Erythroblast (primary cell): Measurements from ENCODE around the gene HAUS6.
"Not testable (repeated sequence)": the region's sequence is repeated elsewhere in the genome, so short reads cannot be mapped to it uniquely, and the experiment has no call there.

Source experiments
- DNase-seq, 2 experiments: peaks; one replicate each; lab custom pipeline; 2025; lab: John Stamatoyannopoulos, UW
- GATA1 ChIP-seq: IDR thresholded peaks from 2 replicates; pipeline ENCODE4 v1.6.1; 2011; ENCODE audit warnings: low read depth, mild to moderate bottlenecking, control low read depth, low read length, moderate library complexity
- POLR2A ChIP-seq: IDR thresholded peaks from 2 replicates; pipeline ENCODE4 v1.6.1; 2011; ENCODE audit warnings: mild to moderate bottlenecking, low read length

HAUS6 gene

DNA sequence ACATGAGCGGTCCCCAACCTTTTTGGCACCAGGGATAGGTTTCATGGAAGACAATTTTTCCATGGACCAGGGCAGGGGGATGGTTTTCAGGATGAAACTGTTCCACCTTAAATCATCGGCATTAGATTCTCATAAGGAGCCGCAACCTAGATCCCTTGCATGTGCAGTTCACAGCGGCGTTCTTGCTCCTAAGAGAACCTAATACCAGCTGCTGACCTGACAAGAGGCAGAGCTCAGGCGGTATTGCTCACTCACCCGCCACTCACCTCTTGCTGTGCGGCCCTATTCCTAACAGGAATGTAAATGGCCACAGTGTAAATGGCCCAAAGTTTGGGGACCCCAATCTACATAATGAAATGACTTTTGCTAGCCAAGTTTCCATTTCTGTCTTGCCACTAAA lies 27.7 kb upstream of the HAUS6 start:
- no peak for DNase-seq
- TF ChIP-seq POLR2A (no peak), GATA1 (no peak)

- DNase-seq: peak; percentile 75 to 86
- TF ChIP-seq POLR2A (no peak), GATA1 (no peak)
Measured at GRCh38 chr9:19127871-19128500, 25.3 kb upstream of the HAUS6 start.

- TF ChIP-seq GATA1 (no peak), POLR2A (no peak)
Measured at GRCh38 chr9:19124430-19124793, 21.7 kb upstream of the HAUS6 start.

GRCh38 chr9:19122490-19123042 lies 19.9 kb upstream of the HAUS6 start:
- DNase-seq: peak; percentile 28 to 41

More at GRCh38 chr9:19124430-19124793, 21.7 kb upstream of the HAUS6 start:
- DNase-seq: no peak

DNA sequence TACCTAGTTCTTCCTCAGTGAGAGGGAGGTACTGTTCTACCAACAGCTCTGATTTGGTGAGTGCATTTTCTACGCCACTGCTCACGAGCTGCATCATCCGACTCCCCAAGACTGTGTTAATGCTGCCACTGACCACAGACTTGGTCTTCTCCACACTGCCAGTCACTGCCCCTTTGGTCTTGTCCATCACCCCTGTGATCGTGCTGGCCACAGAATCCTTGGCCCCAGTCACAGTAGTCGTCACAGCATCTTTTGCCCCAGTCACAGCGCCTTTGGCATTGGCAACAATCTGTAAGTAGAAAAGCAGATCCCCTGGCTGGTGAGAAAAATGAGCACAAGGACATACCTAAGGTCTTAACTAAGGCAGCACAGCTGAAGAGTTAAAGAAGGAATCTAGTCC lies 18.2 kb upstream of the HAUS6 start:
- no peak for DNase-seq
- no peak for TF ChIP-seq POLR2A
- no peak for TF ChIP-seq GATA1

More at GRCh38 chr9:19122490-19123042, 19.9 kb upstream of the HAUS6 start:
- no peak for TF ChIP-seq GATA1
- TF ChIP-seq POLR2A: peak; percentile 64

GRCh38 chr9:19119801-19120440 lies 17.2 kb upstream of the HAUS6 start:
- no peak for DNase-seq
- TF ChIP-seq GATA1 (no peak), POLR2A (no peak)

- TF ChIP-seq POLR2A (peak; percentile 38), GATA1 (no peak)
- DNase-seq: no peak
Measured at GRCh38 chr9:19119246-19119645, 16.5 kb upstream of the HAUS6 start.

GRCh38 chr9:19117039-19117716 lies 14.5 kb upstream of the HAUS6 start:
- DNase-seq: no peak

DNA sequence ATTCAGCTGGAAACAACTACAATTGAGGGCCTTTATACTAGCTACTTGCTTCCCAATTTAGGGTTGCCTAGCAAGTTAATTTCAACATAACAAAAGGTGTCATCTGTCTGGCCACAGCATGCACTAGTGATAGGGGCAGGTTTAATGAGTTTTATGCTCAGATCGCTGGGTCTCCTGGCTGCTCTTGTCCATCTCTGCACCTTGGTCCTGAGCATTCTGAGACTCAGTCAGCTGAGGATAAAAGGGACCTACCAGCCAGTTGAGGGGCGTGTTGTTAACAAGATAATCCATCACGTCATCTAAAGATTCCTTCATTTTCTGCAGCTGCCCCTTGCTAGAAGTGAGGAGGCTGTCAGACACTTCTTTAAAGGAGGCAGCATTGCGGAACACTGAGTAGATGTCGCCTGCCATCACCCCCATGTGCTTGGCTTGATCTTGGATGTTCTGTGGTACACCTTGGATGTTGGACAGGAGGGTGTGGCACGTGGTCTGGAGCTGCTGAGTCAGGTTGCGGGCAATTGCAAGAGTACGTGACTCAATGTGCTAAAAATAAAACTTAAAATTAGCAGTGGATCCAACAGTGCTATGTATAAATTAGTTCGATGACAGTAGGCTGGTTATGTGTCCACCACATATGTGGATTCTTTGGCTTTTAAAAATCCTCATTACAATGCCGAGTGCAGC lies 13.5 kb upstream of the HAUS6 start:
- peak; percentile 46 to 78 for DNase-seq
- TF ChIP-seq POLR2A: no peak
- no peak for TF ChIP-seq GATA1

More at GRCh38 chr9:19117039-19117716, 14.5 kb upstream of the HAUS6 start:
- TF ChIP-seq GATA1: no peak
- TF ChIP-seq POLR2A: no peak

- DNase-seq: peak in 1 of 2 experiments; percentile 53
- TF ChIP-seq GATA1 (no peak), POLR2A (peak; percentile 74)
Measured at GRCh38 chr9:19114680-19115270, 12.1 kb upstream of the HAUS6 start.

DNA sequence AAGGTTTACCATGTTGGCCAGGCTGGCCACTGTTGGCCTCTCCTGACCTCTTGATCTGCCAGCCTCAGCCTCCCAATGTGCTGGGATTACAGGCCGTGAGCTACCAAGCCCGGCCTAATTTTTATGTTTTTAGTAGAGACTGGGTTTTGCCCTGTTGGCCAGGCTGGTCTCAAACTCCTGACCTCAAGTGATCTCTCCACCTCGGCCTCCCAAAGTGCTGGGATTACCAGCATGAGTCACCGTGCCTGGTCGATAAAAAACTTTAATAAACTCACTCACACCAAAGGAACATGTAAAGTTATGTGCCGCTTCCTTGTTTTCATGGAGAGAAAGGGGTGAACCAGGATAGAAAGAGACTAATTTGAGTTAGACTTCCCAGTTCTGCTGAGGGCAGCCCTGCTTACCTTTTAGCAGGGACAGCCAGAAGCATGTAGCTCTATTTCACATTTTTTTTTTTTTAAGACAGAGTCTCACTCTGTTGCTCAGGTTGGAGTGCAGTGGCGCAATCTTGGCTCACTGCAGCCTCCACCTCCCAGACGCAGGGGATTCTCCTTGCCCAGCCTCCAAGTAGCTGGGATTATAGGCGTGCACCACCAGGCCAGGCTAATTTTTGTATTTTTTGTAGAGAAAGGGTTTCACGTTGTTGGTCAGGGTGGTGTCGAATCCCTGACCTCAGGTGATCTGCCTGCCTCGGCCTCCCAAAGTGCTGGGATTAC lies 11.4 kb upstream of the HAUS6 start:
- peak in 1 of 2 experiments; percentile 56 for DNase-seq
- TF ChIP-seq POLR2A (no peak), GATA1 (no peak)

DNA sequence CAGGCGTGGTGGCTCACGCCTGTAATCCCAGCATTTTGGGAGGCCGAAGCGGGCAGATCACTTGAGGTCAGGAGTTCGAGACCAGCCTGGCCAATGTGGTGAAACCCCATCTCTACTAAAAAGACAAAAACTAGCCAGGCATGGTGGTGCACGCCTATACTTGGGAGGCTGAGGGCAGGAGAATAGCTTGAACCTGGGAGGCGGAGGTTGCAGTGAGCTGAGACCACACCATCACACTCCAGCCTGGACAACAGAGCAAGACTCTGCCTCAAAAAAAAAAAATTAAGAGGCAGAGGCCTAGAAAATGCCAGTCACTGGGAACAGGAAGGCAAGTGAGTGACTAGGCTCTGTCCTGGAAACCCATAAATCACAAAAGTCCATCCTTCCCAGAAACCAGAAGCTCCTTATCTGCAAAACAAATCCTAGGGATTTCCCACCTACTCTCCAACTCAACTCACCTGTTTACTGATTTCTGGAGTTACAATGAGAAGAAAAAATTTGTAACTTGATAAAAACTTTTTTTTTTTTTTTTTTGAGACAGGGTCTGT lies 10.4 kb upstream of the HAUS6 start:
- DNase-seq: not testable (repeated sequence)
